GM21529 (cell line): ENCODE measurements around the gene PTK6.

Experiments used
- ATAC-seq: cut with Tn5 transposase; IDR thresholded peaks from one replicate; pipeline ENCODE4 v1.9.1; 2021; ENCODE audit not compliant: unreplicated experiment

The PTK6 gene

GRCh38 chr20:63570281-63571086 lies 33.3 kb upstream of the PTK6 start:
- no peak for ATAC-seq

- peak; percentile 3 for ATAC-seq
These were observed 32.1 kb upstream of the PTK6 start for GRCh38 chr20:63568986-63569949.

GRCh38 chr20:63568170-63568981 lies 31.2 kb upstream of the PTK6 start:
- peak; percentile 15 for ATAC-seq

DNA sequence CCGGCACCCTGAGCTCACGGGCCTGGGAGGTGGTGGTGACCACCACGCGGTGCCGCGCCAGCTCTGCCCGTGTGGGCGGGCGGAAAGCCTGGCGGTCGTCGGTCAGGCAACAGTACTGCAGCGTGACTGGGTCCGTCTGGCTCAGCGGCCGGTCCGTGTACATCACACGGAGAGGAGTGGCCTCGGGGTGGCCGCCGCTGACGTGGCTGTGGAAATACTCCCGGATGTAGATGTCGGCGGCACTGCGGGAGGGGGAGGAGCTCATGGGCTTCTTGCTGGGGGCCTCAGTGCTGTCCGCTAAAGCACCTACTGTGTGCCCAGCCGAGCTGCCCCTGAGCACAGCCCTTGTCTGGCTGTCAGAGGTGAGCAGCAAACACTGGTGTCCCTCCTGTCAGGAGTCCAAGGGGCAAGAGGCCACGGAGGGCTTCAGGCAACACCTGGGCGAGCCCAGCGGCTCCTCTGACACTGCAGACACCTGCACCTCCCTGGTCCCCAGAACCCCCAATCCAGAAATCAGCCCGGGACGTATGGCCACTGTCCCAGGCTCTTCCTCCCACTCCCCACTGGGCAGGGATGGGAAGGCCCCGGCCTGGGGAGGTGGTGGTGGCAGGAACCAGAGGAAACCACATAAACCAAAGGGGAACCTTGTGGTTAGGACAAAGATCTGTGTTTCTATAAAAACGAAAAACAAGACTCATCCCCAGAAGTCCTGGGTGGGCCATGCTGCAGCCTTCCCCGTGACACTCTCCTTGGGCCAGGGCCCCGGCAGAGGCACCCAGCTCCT lies 30.4 kb upstream of the PTK6 start:
- peak; percentile 76 for ATAC-seq

DNA sequence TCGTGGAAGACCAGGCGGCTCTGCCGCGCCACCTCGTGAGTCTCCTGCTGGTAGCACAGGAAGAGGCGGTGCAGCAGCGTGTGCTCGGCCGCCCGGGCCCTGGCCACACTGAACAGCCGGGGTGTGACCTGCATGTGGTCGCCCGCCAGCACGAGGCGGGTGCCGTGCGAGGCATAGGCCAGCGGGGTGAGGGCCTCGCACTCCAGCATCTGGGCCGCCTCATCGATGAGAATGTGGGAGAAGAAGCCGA lies 29.9 kb upstream of the PTK6 start:
- ATAC-seq = no peak

DNA sequence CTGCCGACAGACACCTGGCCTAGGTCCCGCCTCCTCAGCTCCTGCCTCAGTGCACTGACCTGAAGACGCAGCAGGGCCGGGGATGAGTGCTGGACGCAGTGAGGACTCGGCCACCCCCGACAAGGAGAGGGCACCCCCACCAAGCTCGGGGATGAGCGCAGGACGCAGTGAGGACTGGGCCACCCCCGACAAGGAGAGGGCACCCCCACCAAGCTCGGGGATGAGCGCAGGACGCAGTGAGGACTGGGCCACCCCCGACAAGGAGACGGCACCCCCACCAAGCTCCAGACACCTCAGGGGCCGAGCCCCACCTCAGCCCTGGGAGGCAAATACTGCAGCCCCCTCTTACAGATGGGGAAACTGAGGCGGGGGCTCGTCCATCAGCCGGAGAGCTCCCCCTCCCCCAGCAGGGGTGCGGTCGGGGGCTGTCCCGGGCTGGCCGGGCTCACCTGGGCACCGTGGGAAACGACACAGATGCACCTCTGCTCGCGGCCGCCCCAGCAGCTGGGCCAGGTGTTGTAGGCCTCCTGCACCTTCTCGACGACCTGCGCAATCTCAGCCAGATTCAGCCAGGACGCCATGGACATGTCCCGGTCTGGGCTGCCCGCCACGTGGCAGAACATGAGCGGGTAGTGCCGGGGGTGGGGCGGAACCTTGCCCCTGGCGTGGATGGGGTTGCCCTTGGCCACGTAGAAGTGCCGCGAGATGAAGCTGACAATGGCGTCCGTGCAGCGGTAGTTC lies 29.4 kb upstream of the PTK6 start:
- no peak for ATAC-seq

GRCh38 chr20:63565699-63566335 lies 28.6 kb upstream of the PTK6 start:
- no peak for ATAC-seq

- no peak for ATAC-seq
These were observed 28.0 kb upstream of the PTK6 start for GRCh38 chr20:63565021-63565698.

- no peak for ATAC-seq
These were observed 27.0 kb upstream of the PTK6 start for GRCh38 chr20:63564036-63564810.

GRCh38 chr20:63563225-63563935 lies 26.2 kb upstream of the PTK6 start:
- no peak for ATAC-seq

- no peak for ATAC-seq
These were observed 25.5 kb upstream of the PTK6 start for GRCh38 chr20:63562461-63563224.

GRCh38 chr20:63561624-63562396 lies 24.6 kb upstream of the PTK6 start:
- ATAC-seq = no peak

GRCh38 chr20:63560856-63561609 lies 23.9 kb upstream of the PTK6 start:
- ATAC-seq = no peak

GRCh38 chr20:63560333-63560805 lies 23.2 kb upstream of the PTK6 start:
- no peak for ATAC-seq
